Activated CD4-positive, alpha-beta T cell treated with anti-CD3 and anti-CD28 coated beads, Interleukin-2, amount 50 U/mL, for 48 hours (primary cell): ENCODE results near the gene MOB3C.
A peak's percentile ranks its signal among the peaks of the same experiment; 100 is the strongest.

ENCODE experiments used
- DNase-seq, 2 experiments: peaks; one replicate each; pipeline ENCODE4 v3.0.0-alpha.2; 2020

The MOB3C gene

DNA sequence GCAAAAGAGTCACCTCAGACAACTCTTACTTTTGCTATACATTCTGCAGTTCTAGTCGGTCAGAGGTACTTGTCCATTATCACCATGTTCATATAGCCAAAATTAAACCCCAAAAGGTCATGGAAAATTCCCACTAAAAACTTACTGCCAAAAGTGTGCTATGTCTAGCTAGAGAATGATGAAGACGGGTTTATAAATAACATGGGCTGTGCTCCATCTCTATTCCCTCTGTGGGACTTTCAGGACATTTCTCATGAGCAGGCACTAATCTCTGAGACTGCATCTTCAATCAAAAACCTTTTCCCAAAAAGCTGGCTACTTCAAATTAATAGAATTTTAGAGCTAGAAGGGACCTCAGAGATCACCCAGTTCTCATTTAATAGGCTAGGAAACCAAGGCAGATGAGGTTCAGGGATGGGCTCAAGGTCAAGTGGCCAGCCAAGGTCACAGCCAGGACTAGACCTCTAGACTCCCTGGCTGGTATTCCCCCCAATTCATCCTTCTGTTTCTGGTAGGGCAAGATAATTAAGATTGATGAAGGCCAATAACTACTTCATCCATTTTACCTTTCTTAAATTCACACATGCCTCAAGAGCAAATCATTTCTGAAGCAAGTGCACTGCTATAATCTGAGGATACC is 21.0 kb upstream of the MOB3C start:
- DNase-seq: no peak

DNA sequence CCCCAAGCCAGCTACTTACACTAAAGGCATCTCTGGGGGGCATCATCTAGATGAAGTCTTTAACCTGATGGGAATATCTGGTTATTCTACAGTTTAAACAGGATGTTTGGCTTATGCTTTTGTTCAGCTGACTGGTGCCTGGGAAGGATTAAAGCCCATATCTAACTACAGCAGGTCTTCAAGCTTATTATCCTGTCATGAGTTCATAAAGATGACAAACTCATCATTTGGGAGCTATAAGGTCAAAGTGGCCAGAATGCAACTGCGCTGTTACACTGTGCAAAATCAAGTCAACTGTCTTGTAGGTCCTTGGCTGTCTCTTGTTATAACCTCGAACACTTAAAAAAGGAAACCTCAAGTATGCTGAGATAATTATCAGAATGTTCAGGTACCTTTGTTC is 18.6 kb upstream of the MOB3C start:
- no peak for DNase-seq

DNA sequence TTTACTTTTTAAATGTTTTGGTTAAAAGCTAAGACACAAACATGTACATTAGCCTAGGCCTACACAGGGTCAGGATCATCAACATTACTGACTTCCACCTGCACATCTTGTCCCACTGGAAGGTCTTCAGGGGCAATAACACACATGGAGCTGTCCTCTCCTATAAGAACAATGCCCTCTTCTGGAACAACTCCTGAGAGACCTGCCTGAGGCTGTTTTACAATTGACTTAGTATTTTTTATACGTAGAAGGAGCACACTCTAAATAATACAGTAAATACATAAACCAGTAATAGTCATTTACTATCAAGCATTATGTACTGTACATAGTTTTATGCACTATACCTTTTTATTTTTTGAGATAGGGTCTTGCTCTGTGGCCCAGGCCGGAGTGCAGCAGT is 14.1 kb upstream of the MOB3C start:
- DNase-seq: no peak

DNA sequence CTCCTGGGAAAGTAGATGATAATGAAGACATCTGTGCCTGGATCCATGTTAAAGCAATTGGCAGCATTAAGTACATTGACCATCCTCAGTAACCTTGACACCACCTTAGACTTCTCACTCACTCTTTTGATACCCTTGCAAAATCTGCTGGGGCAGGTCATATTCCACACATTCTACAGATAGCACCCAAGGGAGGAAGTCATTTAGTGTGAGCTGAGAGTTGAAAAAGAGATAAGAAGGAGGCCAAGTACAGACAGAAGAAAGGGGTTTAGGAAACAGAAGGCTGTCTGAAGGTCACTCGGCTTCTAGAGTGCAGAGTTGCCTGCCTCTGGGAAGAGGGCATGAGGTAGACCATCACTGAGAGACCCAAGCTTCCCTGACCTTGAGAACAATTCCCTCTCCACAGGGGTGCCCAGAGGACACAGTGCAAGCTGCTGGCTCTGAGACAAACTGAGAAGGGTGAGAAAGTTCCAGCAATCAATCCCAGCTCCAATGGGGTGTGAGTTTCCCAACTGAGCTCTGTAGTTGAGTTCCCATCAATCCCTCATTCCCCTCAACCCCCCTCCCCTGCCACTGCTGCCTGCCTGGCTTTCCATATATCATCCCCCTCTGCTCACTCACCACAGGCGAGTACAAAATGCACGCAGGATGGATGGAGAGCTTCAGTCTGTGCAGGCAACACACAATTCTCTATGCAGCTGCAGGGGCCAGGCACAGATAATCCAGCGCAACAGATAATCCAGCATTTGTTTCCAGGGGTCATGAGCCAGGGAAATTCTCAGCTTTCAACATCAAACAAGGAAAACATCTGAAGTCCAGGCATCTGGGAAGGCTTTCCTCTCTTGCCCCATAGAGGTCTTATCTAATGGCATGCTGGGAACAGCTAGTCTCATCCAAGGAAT is 7.4 kb upstream of the MOB3C start:
- DNase-seq: no peak

DNA sequence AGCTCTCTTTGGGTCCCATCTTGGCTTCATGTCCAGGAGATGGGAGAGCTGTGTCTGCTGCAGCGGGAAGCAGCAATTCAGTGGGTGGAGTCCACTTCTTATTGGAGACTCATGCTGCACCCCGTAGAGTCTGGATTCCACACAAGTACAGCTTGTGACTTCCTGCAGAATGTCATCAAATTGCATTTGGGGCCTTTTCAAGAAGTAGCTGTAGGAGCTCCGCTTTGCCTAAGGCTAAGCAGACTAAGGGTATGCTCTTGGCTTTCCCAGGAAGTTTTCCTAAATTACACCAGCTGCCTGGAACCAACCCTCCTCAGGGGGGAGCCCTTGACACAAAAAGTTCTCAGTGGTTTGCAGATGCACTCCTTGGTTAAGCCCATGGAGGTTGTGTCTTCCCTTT is 5.7 kb upstream of the MOB3C start:
- DNase-seq: no peak

DNA sequence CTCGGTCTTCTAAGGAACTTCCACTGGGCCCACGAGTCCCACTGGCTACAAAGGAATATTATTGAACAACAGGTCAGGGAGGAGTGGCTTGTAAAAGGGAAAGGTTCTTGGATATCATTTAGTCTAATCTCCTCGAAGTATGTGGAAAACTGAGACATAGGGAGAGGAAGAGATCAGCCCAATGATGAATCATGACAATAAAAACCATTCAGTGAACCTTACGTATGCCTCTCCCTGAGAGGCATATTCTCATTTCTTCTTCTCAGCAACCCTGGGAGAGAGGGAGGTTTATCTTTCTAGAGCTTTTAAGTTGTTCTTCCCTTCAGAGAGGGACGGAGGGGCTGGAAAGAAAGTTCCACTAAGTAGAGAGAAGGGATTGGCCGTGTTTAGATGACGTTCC is 5.3 kb upstream of the MOB3C start:
- DNase-seq: no peak

DNA sequence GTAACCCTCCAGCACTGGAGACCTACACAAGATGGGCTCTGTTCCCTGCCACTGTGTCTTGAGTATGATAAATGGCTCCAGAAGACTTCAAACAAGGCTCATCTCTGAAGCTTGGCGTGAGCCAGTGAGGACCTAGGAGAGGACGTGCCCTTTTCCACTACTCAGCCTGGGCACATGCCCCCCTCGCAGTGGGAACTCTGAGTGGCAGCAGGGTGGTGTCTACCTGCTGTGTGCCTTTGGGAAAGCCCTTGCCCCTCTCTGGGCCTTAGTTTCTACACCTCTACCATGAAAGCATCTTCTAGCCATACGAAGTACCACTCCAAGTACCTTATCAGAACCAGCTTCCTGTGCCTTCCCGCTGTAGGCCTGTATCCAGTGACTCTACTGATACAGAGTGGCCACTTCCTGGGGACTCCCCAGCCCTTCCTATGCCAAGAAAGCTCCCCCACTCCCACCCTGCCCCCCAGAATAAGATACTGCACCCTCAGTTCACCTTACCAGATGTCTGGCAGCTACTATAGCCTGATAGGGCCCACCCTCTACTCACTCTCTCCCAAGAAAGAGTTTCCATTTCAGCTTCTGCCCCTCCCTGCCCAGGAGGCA is 3.1 kb upstream of the MOB3C start:
- DNase-seq: no peak

DNA sequence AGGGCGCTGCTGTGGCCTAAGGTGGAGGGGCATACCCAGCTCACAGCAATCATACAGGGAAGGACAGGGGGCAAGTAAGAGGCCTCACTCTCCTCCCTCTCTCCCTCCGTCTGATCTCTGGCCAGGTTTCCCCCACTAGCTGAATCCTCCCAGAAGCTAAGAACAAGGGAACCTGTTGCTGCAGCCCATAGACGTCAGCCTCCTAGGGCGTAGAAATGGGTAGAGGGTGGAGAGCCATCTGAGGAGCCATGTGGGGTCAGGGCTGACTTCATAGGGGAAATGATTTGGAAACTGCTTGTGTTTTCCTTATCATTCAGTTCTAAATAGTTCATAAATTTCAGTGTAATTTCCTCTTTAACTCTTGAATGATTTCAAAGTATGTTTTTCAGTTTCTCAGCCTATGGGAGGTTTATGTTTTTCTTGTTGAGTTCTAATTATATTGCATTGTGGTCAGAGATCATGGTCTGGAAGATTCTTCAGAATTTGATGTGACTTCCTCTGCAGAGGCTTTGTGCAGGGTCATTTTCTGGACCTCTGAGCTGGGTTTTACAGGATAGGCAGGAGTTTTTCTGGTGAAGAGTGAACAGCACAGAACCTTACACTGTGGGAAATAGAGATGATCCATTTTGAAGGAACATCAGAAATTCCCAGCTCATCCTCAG is 2.3 kb upstream of the MOB3C start:
- no peak for DNase-seq

DNA sequence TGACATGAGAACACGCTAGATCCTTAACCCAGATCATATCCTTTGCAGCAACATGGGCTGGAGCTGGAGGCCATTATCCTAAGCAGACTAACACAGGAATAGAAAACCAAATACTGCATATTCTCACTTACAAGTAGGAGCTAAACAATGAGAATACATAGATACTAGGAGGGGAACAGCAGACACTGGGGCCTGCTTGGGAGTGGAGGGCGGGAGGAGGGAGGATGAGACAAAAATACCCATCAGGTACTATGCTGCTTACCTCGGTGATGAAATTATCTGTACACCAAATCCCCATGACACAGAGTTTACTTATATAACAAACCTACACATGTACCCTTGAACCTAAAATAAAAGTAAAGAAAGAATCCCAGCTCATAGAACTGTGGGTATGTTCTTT is 1.2 kb upstream of the MOB3C start:
- DNase-seq: no peak

DNA sequence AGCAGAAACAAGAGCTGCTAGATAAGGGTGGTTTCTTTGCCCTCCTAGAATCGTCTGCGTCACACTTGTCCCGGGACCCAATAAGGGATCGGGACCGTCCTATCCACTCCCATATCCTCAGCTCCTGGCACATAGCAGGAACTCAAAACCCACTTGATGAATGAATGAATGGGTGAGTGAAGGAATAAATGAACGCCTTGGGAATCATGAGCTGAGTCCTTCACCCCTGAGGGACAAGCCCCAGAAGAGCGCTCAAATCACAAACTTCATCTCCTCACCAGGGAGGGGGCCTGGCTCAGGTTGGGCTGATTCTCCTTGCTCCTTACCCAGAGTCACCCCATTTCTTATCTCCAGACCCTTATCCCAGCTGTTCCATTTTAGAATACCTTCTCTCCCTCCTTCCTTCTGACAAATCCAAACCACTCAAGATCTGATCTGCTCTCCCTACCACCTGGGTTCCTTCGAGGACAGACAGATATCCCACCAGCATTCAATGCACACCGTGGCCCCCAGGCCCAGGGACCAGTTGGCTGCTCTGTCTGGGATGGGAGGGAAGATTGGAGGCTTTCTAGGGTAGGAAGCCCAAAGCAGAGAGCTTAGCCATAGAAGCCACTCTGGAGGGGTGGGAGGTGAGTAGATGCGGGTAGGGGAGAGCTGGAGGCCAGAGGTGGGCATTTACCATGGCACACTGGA is 643 bp upstream of the MOB3C start:
- DNase-seq: no peak

DNA sequence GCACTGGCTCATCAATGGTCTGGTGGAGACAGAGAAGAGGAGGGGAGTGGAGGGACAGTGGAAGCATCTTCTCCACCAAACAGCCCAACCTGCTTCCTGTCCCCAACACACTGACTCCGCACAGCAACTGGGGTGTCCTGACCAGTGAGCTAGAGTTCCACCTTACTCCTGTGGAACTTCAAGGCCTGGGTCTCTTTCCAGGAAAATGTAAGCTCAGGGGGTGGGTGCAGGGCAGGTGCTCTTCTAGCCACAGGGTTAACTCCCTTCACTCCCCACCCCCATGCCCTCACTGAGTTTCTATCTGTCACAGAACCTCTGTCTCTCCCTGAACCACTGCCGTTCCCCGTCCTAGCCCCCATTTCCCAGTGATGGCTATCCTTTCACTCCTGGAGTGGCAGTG is 876 bp downstream of the MOB3C start:
- peak; percentile 23 to 34 for DNase-seq

DNA sequence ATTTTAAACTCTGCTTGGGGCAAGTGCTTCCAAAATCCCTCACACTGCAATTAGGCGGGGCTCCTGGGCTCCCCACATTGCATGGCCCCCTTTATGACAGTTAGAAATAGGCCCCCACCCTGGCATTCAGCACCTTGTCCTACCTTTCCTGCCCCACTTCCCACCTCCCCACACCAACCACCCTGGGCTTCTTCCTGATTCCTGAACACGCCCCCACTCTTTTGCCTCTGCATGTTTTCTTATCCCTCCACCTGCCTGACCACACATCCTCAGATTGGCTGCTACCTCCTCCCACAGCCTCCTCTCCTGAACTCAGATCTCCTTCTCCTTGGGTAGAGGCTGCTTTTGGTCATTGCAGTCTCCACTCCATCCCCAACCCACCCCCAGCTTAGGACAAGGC is 1.5 kb downstream of the MOB3C start:
- DNase-seq: no peak

DNA sequence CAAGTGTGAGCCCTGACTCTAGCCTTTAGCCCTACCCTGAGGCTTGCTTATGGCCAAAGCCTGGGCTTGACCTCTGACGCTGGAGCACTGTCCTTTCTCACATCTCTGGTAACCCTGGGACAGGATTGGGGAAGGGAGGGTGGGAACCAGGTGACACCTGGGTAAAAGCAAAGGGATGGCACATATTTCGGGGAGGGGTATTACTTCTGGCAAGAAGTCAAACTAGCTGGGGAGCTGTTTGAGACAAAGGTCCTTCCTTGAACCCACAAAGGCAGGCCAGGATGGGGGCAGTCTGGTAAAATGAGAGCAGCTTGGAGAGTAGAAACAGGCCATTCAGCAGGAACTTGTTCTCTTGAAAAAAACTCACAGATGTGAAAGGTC is 2.0 kb downstream of the MOB3C start:
- DNase-seq: no peak

DNA sequence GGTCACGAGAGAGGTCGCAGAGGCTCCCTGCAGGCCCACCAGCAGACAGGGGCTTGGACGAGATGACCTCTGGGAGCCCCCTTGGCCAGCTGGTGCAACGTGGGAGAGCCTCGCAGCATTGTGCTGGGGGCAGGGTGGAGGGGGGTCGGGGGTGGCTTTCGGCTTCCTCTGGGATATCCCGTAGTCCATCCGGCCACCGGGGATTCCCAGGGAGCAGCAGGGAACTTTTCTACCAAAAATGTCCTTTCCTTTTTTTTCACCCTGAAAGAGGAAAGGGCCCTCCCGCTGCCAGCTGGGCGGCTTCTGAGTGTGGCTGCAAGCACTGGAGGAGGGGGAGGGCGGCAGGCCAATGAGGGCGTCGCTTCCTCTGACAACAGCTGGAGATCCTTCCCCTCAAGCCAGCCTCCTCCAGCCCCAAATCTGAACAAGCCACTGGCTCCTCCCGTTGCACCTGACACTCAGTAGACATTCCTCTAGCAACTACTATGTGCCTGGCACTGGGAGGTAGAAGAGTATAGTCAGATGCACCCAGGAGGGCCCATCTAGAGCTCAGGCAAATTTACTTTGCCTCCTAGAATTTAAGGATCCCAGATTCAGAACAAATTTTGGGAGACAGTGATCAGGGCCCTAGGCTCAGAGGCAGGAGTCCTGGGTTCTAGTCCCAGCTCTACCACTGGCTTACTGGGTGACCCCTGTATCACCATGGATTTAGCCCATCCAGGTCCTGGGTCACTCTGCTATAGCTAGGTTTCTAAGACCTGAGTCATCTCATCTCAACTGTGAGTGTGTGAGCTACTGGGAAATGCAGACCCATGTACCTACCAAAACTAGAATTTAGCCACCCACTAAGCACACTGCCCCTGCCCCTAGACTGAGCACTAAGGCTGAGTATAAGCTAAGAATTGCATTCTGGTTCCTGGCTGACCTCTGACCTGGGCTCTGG is 2.7 kb downstream of the MOB3C start:
- DNase-seq: peak; percentile 31 to 41

DNA sequence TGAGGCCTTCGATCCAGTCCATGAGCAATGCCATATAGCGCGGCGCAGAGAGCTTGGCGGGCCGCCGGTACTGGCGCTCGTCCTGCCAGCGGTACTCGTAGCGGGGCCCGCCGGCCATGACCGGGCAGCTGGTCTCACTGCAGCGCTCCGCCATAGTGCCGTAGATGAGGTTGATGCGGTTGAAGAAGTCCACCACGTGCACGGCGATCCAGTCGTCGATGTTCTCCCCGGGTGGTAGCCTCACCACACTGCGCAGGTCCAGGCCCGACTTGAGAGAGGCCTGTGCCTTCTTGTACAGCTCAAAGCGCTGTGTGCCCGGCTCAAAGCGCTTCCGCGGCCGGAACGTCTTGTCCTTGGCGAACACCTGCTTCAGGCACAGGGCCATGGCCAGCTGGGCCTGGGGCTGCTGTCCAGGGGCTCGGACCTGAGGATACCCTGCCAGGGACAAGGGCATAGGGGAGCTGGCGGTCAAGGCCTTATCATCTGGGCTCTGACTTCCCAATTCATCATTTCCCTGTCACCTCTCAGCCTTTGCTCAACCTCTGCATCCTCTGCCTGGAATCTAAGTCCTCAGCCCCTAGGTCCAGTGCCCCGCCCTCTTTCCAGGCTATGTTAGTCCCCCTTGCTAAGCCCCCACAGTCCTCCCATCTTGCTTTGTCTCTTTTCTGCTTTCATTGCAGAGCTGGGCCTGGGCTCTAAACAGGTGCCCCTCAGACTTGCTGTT is 3.5 kb downstream of the MOB3C start:
- DNase-seq: no peak

DNA sequence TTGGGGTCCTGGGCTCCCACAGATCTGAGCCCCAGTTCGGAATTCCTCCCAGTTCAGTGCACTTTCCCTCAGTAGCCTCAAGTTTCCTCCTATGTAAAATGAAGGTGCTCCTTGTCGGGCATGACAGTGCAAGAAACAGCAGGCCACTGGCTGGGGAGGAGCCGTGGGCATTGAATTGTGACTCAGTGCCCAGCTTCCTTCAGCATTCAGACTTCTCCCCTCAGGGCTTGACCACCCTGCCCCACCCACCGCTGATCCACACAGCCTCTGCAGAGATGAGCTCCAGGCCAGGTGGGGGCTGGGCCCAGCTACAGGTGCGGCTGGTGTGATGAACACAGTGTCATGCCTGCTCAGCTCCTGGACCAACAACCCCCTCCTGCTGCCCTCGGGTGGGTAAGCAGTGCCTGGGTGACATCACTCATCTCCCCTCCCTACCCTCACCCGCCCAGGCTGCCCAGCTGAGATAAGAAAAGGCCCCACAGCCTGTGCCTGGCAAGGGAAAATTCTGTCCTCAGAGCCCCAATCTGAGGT is 4.9 kb downstream of the MOB3C start:
- DNase-seq: no peak

DNA sequence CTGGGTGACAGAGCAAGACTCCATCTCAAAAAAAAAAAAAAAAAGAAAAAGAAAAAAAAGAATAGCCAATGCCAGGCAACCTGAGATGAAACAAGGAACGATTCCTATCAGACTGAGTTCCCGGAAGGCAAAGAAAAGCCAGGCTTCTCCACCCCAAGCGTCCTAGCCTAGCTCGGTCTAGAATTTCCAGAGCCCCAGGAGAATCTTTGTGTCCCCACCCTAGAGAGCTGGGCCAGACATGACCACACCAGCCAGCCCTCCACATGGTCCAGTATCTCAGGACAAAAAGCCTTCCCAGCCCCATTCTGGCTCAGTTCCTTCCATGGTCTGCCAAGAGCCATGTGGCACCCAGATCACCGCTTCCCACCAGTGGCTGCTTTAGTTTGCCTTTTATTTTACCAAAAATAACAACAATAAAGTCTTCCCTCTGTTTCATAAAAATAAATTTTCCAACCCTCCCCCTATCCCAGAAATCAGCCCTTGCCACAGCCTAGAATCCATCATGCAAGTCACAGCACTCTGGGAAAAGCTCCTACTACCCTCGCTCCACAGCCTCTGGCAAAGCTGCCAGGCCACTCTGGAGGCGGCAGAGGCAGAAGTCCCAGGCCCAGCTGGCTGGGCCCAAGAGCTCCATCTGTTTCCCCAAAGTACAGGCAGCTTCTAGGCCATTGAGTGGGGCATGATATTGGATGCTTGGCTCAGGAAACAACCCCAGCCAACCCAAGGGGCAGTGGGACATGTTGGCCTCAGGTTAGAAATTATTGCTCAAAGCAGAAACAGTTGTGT is 9.1 kb downstream of the MOB3C start:
- DNase-seq: no peak

DNA sequence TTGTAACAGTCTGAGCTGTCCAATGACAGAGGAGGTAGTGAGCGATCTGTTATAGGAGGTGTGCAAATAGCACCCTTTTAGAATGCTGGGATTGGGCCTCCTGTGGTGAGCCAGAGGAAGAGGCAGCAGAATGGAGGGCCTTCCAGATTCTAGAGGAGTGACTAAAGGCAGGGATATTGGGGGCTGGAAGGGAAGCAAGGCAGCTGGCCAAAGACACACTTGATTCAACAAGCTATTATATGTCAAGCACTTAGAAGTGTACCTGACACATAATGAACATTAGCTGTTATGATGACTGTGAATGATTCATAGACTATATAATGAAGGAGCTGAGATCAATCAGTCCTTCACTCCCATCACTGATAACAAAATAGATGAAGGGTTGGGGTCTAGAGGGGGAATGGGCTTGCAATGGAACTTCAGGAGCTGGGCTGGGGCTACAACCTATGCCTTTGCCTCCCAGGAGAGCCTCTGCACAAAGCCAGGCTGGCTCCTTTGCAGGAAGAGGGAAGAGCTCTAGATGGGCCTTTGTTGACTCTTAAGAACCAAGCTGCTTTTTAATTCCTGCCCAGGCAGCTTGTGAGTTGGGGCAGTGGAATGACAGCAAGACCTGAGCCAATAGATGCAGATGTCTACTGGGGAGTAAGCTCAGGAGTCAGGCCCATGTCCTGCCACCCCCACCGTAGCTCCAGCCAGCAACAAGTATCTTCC is 10.2 kb downstream of the MOB3C start:
- DNase-seq: no peak

DNA sequence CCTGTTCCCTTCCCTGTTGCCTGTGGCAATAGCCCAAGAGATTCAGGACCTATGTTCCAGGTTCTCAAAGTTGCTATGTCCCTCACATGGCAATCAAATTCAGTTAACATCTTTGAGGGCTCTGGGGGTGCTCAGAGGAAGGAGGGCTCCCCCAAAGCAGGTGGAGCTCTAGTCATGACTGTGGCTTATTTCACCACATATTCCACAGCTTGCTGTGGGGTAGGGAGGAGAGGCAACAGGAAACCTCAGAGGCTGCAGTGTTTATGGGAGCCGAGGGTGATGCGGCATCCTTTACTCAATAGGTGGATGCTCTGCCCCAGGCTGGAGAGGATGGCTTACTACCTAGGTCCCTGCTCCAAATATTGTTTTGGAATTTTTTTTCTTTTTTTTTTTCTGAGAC is 11.4 kb downstream of the MOB3C start:
- DNase-seq: no peak
